ENCODE results near the gene CHST12.

CHST12 gene

DNA sequence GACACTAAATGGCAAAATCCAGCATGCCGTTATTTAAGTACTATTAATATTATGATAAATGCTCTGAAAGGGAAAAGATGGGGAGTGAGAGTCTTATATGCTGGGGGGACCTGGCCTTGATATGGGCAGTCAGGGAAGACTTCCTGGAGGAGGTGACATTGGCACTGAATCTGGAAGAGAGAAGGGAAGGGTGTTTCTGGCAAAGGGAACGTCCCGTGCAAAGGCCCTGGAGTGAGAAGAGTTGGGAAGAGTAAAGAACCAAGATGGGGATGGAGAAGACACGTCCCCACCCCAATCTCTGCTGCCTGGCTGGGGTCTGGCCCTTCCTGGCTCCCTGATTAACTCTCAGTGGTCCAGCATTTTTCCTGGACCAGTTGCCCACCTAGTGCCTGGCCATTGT lies 77.8 kb downstream of the CHST12 start:
- DNase-seq (ENCODE audit: low spot score): no peak

DNA sequence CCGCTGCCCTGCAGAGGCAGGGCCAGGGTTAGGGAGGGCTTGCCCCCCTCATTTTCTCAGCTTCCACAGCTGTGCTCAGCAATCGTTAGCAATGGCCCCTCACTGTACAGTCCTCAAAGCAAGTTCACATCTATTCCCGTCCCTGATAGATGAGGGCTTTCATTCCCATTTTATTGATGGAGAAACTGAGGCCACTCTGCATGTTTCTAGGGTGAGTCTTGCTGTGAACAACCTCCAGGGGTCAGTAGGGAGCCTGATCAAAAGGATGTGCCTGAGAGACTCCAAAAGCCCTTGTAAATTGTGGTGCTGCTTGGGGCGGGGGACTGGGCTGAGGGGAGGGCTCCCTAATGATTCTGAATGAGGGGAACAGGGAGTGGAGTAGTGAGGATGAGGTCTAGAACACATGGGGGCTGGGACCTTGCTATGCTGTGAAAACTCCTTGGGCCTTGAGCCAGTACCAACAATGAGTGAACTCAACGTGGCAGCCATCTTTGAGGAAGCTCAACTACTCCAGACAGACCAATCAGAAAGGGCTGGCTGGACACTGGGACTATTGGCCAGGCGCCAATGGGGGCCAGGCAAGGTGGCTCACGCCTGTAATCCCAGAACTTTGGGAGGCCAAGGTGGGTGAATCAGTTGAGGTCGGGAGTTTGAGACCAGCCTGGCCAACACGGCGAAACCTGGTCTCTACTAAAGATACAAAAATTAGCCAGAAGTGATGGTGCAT lies 79.5 kb downstream of the CHST12 start:
- DNase-seq (ENCODE audit: low spot score): no peak

DNA sequence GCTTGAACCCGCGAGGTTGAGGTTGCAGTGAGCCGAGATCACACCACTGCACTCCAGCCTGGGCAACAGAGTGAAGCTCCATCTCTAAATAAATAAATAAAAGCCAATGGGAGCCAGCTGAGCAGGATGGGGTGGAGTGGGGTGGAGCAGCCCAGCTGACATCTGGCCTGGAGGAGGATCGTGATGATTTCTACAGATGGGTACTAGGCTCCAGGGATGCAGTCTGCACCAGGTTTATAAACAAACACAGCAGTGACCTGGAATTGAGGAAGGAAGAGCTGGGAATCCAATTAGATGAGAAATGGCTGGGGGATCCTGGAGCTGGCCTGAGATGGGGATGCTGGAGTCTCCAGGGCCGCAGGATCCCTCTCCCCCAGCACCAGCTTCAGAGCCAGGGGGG lies 80.1 kb downstream of the CHST12 start:
- peak; percentile 16 for DNase-seq (ENCODE audit: low spot score)

DNA sequence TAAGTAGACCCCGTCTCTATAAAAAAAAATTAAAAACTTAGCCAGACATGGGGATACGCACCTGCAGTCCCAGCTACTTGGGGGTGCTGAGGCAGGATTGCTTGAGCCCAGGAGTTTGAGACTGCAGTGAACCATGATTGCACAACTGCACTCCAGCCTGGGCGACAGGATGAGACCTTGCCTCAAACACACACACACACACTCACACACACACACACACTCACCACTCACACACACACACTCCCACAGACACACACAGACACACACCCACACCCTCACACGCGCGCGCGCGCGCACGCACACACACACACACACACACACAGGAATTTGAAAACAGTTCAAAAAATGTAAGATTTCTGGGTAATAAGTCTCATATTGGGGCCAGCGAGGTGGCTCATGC lies 81.5 kb downstream of the CHST12 start:
- DNase-seq (ENCODE audit: low spot score): no peak

DNA sequence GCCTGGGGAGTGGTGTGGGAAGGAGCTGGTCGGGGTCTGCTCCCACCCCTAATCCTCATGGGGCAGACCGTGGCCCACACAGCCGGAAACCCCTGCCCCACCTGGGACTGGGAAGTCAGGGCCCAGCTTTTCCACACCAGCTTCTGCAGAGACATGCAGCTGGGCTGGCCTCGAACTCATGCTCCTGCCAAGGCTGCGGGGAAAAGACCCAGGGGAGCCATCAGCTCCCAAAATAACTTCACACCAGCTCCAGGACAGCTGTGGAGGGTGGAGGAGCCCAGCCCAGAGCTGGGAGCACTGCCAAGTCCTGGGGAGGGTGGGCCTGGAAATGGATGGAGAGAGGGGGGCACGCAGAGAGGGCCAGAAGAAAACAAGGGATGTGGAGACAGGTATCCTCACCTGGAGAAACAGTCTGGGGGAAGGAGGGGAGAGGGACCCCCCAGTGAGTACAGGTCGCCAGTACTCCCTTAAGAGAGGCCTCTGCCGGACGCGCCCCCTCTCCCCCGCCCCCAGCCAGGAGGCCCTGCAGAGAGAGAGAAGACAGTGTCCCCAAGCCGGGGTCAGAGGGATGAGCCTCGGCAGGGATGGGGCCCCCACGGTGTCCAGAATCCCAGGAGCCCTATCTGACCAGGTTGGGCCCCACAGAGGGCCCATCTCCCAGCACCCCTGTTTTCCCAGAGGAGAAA lies 84.3 kb downstream of the CHST12 start:
- no peak for DNase-seq (ENCODE audit: low spot score)

DNA sequence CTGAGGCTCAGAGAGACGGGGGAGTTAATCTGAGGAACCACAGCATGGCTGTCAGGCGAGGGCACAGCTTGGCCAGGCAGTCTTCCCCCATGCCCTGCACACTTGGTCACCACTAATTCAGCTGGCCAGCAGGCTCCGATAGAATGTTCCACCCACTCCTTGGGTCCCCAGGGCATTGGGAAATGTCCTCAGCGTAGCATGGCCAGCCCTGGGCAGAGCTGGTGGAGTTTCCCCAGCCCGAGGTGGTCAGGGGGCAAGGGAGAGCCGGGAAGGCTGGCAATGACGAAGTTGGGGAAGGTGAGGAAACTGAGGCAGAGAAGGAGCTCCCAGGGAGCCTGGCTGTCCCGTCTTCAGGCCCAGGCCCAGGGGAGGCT lies 84.8 kb downstream of the CHST12 start:
- DNase-seq (ENCODE audit: low spot score): no peak

DNA sequence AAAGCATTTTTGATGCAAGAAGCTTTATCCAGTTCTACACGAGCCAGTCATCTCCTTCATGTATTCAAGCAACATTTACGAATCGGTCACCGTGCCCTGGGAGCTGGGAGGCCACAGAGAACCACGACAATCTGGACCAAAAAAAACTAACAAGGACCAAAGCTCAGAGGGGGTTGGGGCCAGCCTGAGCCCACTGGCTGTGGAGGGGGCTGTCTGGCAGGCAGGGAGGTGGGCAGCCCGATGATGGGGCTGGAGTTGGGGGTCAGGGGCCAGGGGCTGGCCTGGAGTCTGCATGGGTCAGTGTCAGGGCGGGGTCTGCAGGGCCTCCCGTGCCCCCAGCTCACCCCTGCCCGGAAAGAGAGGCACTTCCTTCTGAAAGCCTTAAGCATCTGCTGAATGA lies 85.3 kb downstream of the CHST12 start:
- no peak for DNase-seq (ENCODE audit: low spot score)

DNA sequence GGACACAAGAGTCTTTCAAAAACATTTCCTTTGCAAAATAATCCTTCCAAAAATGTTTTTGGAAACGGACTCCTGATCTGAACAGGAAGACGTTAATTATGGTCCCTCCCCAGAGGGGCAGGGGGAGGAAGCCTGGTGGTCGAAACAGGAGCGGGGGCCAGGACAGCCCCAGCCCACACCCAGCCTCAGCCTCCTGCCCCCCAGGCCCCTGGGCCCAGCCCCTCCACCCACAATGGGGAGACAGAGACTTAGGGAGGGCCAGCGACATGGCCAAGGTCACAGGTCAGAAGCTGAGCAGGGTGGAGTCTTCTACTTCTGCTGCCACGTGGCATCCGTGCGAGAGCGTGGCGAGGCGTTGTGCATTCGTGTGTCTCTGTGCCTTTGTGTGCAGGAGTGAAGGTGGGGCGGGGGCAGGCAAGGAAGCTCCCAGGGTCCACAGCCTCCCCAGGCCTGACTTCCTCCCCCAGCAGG lies 86.8 kb downstream of the CHST12 start:
- no peak for DNase-seq (ENCODE audit: low spot score)

DNA sequence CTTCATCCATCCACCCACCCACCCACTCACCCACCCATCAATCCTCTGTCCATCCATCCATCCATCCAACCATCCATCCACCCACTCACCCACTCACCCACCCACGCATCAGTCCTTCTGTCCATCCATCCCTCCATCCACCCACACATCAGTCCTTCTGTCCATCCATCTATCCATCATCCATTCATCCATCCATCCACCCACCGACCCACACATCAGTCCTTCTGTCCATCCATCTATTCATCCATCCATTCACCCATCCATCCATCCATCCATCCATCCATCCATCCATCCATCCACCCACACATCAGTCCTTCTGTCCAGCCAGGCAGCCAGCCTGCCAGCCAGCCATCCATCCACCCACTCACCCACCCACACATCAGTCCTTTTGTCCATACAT lies 88.6 kb downstream of the CHST12 start:
- DNase-seq (ENCODE audit: low spot score): no peak

DNA sequence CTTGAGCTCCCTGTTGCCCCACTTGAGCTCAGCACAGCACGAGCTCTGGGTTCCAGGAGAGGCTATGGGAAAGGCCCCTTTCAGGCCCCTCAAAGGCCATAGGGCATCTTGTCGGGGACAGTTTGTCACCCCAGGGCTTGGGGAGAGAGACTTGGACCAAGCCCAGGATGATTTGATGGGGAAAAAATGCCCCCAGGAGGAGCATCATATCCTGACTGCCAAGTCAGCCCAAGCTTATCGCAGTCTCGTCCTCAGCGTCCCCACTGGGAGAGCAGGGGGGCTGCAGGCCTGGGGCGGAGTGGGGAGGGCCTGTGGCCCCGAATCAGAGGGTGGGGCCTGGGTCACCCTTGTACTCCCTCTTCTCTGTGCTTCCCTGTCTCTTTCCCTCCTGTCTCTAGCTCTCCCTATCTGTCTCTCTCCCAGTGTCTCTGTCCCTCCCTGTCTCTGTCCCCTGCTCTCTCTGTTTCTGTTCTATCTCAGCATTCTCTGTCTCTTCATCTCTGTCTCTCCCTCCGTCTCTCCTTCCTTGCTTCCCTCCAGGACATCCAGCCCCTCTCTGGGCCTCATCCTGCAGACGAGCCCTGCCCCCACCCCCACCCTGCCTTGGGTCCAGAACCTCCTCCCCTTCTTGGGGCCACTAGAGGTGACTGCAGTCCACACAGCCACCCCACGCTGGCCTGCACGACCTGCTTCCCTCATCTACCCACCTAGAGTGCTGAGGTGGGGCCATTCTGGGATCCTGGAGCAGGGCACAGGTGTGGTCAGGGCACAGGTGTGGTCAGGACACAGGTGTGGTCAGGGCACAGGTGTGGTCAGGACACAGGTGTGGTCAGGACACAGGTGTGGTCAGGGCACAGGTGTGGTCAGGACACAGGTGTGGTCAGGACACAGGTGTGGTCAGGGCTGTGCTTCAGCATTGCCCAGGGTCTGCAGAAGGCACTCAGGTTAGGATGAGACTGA lies 90.1 kb downstream of the CHST12 start:
- no peak for DNase-seq (ENCODE audit: low spot score)

DNA sequence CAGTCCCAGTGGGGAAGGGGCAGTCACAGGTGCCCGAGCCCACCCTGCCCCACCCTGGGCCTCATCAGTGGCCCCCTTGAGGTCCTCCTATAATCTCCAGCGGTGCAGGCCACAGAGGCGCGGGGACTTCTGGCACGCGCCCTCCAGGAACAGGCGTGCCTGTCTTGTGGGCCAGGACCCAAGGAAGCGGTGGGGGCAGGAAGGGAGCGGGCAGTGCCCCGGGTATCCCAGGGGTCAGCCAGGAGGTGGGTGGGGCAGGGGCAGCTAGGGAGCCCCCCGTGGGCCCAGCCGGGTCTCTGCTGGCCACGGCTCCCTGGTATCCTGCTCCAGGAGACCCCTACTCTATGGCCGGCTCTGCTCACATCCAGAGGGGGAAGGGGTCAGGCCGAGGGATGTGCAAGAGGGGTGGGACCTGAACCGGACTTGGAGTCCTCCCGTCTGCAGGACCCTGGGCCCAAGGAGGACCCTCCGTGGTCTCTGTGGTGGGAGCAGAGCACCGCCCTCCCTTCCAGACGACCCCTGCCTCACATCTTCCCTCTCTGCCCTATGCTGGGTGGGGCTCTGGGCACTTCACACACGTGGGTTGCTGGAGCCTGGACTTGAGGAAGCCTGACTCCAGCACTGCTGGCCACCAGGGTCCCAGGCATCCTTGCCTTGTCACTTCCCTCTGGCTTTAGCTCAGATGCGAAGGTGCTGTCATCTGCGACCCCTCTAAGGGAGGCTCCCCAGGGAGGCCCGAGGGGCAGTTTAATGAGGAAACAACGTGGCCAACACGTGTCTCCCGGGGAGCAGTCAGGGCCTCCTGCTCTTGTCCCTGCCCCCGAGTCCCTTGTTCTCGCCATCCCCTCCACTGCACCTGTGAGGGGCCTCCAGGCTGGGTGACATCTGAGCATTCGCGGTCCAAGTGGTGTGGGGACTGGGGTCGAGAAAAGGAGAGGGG lies 91.0 kb downstream of the CHST12 start:
- no peak for DNase-seq (ENCODE audit: low spot score)

DNA sequence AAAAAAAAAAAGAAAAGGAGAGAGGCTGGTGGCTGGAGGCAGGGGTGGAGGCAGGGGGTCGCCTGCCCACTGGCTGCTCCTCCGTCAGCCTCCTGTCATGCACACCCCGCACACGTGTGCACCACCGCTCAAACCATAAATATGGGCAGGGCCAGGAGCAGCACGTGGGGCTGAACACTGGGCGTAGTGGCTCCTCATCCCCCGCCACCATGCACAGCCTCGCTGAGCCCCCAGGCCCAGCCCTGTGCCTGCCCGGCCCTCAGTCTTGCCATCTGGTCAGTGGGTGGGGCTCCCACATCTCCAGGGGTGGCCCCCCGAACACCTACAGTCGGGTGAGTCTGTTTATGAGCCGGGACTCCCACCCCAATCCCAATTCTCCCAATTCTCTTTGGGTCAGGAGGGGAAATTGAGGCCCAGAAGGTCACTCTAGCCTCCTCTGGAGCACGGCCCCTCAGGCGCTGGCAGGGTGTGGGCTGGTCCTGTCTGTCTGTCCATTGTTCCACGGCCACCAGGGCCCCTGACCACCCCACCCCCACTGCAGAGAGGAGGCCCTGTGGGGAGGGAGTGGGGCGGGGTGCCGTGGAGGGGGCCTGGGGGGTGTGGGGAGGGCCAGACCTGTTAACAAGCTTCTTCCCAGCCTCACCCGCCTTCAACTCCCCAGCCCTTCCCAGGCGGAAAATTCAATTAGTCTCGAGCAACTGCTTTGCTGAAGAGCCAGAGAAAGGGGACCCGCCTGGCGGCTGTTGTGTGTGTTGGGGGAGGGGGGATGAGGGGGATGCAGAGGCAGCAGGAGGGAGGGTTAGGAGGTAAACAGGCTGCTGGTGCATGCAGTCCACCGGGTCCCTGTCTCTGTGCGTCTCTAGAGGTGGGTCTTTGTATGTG lies 92.2 kb downstream of the CHST12 start:
- peak; percentile 88 for DNase-seq (ENCODE audit: low spot score)

DNA sequence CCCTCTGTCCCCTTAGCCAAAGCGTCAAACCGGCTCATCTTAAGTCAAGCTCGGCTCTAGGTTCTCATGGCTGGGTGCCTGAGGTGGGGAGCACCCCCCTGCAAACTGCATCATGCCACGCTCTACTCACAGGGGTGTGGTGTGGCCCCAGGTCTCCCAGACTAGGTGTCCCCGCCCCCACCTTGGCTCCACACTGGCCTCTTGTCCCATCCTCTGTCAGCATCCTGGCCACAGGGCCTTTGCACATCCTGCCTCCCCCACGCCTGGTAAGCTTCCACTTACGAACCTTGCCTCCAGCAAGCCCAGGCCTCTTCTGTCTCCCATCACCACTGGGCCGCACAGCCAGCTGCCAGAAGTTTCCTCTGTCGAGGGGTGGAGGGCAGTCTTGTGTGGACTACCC lies 93.0 kb downstream of the CHST12 start:
- no peak for DNase-seq (ENCODE audit: low spot score)

DNA sequence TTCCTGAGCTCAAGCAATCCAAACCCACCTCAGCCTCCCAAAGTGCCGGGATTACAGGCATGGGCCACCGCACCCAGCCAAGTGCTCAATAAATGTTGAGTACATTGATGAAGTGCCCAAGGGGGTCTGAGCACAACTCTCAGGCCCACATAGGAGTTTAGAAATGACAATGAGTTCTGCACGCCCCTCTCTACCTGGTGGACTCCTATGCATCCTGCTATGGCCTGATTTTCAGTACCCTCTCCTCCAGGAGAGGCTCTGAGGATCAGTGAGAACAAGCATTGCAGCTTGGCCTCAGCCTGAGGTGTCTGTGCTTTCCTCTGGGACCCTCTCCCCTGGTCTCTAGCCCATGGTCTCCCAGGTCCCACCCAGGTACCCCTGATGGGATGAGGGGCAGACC lies 93.7 kb downstream of the CHST12 start:
- no peak for DNase-seq (ENCODE audit: low spot score)

DNA sequence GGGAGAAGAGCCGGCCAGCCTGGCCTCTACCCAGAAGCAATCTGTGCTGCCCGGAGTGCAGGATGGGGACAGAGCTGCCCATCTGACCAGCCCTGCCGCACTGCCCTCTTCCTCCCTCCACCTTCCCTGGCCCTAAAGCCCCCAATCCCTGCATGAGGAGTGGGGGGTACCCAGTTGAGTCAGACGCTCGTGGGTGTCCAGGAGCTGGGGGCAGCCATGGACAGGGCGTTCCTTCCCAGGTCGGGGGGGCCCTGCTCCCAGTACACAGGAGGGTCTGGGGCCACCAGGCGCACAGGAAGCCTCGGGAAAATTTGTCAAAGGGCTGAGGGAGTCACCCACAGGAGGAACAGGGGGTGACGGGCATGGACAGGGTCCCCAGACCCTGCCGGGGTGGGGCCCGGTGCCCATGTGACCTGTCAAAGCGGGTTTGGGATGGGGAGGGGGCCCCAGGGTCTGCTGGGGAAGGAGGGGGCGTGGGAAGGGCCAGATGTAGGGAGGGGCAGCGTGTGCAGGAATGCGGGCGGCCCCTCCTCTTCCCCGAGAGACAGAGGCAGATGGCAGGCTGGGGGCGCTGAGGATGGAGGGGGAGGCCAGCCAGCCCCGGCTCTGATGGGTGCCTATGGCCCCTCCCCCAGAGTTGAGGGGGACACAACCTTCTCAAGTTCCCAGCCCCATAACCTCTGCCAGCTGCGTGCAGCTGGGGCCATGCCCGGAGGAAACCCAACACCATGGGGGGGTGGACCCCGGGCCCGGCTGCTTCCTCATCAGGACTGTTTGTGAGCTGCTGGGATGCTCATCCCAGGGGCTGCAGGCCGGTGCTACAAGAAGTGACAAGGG lies 94.3 kb downstream of the CHST12 start:
- no peak for DNase-seq (ENCODE audit: low spot score)

Measured in ecto neural progenitor cell (in vitro differentiated cells).